CD4-positive, alpha-beta T cell treated with Interleukin-4 for 1 hour (primary cell): Measurements from ENCODE around the gene SLC35B2.
"Not testable (repeated sequence)": the region's sequence is repeated elsewhere in the genome, so short reads cannot be mapped to it uniquely, and the experiment has no call there.

Experiments used
- DNase-seq, 2 donors: peaks; one replicate each; pipeline ENCODE4 v3.0.0-alpha.2; 2020 to 2022

The SLC35B2 gene

GRCh38 chr6:44232676-44233566 lies 24.4 kb downstream of the SLC35B2 start:
- no peak for DNase-seq

GRCh38 chr6:44231426-44231825 lies 25.9 kb downstream of the SLC35B2 start:
- DNase-seq = not testable (repeated sequence)

GRCh38 chr6:44230034-44230675 lies 27.2 kb downstream of the SLC35B2 start:
- no peak for DNase-seq

GRCh38 chr6:44229376-44230033 lies 27.8 kb downstream of the SLC35B2 start:
- no peak for DNase-seq

DNA sequence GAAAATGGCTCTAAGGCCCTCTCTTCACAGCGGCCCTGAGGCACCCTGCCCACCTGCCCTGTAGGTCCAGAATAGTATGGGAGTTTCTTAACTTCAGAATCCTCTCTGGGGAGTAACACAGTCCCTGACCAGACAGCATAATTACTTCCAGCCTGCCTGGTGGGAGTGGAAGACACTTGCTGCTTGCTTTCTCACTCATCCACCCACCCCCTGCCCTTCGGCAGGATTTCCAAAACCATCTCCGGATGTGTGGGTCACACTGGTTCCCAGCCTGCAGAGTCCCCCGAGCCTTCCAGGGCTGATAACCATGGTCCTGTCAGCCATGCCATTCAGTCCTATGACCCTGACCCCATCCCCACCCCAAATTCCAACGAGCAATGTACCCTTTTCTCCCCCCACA lies 28.5 kb downstream of the SLC35B2 start:
- no peak for DNase-seq

- DNase-seq = no peak
These were observed 28.9 kb downstream of the SLC35B2 start for GRCh38 chr6:44228433-44228832.

- DNase-seq = no peak
These were observed 29.3 kb downstream of the SLC35B2 start for GRCh38 chr6:44228031-44228430.

DNA sequence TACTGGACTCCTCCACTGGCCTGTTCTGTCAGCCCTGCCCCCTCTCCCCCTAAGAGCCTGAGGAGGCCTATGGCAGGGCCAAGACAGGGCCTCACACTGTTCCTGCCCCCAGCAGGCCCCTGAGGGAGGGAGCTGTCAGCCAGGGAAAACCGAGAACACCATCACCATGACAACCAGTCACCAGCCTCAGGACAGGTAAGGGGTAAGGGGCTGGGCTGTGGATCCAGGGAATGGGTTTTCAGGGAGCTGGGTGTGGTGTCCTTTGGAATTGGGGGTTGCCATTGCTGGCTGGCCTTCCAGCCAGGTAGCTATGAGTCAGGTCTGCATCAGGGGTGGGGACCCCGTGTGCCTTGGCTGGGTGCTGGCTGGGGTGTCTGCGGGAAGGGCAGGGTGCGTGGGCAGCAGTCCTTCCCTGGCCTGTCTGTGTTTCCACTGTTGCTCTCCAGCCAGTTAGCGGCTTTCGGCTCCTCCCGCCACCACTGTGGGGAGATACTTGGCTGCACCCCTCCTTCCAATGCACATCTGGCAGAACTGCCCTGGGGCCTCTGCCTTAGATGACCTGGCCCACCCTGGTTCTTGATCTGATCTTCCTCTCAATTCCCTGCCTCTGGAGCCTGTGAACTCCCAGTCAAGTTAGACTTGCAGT lies 30.1 kb downstream of the SLC35B2 start:
- DNase-seq = no peak

GRCh38 chr6:44226368-44227147 lies 30.8 kb downstream of the SLC35B2 start:
- no peak for DNase-seq

DNA sequence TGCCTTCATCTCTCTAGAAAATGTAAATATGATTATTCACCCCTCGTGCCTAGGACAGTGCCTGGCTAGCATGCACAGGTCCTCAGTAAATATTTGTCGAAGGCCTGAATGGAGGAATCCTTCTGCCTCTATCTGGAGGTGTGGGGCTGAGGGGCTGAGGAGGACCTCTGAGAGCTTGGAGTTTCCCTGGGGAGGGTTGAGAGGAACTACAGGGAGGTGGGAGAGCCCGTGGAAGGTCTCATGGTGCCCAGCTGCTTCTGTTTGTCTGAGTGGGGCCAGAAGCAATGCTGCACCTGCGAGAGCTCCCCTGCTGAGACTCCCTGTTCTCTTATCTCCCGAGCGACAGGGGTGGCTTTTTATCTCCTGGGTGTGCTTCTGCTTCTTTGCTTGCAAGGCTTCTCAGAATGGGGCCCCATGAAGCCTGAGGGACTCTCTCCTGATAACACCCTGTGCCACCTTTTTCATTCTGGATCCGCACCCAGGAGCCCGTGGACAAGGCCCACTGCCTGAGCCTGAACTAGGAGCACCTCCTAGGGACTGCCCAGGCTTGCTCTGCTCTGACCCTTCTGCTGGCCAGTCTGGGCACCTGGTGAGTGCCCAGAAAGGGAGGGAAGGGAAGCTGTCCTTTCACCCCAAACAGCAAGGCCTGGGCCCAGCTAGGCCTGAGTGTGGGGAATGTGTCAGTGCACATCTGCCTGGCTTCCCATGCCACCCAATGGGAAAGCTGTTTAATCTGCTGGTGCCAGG lies 31.6 kb downstream of the SLC35B2 start:
- DNase-seq = no peak

- DNase-seq = no peak
These were observed 32.4 kb downstream of the SLC35B2 start for GRCh38 chr6:44224965-44225305.

- DNase-seq = no peak
These were observed 33.0 kb downstream of the SLC35B2 start for GRCh38 chr6:44224029-44224964.

DNA sequence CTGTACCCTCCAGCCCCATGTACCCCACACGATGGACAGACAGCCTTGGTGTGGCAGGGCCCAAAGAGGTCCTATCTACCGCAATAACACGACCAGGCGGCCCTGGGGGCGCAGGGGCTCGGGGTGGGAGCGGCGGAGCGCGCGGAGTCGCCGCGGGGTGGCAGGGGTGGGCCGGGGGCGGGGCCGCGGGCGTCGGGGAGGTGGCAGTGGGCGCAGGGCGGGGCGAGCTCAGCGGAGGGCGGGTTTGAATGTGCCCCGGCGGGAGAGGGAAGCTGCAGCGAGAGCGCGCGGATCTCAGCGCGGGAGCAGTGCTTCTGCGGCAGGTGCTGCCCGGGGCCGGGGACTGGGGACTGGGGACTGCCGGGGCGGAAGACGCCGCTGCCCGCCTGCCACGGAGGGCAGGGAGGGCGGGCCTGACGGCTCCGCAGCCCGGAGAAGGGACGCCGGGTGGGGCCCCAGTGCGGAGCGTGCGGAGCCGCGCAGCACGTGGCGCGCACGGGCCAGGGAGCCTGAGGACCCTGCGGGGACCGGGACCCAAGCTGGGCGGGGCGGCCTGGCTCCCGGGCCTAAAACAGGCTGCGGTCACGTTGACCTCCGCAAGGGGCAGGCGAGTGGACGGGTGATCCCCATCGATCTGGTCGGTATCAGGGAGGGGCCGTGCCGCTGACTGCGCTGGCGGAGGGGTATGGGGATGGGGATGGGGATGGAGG lies 33.9 kb downstream of the SLC35B2 start, which contains the start of gene SLC29A1:
TSS of gene SLC29A1 (plus strand) at position 277 of the 710 bp plus-strand sequence. CDS start 3,719 bp downstream, outside the sequence.
- DNase-seq = peak; percentile 84 to 88

DNA sequence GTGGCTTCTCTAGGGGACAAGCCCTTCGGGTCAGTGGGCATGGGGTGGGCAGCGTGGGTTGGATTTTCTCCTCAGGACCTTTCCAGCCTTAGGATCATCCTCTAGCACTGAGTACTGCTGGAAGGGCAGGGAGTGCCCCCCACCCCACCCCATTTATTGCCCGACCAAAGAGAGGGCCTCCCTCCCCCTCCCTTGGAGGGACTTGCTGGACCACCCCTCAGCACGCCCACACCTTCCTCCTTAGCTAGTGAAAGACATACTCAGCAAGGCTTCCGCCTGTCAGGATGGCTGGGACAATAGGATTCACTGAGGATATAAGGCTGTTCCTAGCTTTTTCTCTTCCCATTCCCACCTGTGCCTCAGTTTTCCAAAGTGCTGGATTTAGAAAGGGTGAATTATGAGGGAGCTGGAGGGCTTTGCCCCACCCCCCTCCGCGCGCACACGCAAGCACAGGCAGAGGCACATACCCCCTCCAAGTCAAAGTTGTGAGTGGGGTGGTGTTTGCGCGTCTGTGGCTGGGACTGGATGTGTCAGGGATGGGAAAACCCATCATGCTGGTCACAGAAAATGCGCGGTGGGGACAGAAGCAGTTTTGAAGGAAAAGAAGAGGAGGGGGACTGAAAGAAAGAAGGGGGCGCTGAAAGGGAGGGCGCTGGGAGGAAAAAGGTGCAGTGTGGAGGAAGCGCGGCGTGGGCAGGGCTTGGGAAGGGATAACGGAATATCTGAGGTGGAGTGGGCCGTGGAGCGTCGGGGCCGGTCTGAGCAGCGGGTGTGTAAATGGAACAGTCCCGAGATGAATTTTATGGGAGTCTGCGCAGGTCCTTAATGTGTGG lies 34.6 kb downstream of the SLC35B2 start:
- no peak for DNase-seq

DNA sequence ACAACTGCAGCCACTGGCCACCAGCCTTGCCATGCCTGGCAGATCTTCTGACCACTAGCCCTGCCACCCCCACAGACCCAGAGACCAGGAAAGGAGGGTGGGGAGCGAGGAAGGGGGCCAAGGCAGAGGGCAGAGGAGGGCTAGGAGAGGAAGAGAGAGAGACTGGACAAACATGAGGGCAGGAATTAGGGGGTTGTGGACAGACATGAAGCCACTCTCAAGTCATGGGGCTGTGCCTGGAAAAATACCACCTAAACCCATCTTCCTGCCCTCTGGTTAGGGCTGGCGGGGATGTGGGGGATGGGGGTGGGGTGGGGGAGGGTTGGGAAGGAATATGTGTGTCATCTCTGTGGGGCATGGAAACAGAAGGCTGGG lies 35.4 kb downstream of the SLC35B2 start:
- DNase-seq = no peak

- DNase-seq = peak; percentile 79 to 82
These were observed 35.9 kb downstream of the SLC35B2 start for GRCh38 chr6:44221291-44221960.

DNA sequence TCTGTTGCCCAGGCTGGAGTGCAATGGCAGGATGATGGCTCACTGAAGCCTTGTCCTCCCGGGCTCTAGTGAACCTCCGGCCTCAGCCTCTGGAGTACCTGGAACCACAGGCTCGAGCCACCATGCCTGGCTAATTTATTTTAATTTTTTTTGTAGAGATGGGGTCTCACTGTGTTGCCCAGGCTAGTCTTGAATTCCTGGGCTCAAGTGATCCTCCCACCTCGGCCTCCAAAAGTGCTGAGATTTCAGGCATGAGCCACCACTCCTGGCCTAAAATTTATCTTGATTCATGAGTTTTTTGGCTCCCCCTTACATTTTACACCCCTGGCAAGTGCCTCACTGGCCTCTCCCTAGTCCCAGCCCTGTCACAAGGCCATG lies 36.4 kb downstream of the SLC35B2 start:
- DNase-seq = no peak
